Fibroblast of mammary gland (primary cell): Measurements from ENCODE around the gene CBFB.
"Not testable (repeated sequence)": the region's sequence is repeated elsewhere in the genome, so short reads cannot be mapped to it uniquely, and the experiment has no call there.

Experiments
- DNase-seq: peaks from one replicate; pipeline ENCODE4 v3.0.0-alpha.2; 2010; ENCODE audit warnings: low read depth
- H3K4me3 ChIP-seq: 2 replicates; pipeline ENCODE4 v1.5.1; 2011; ENCODE audit warnings: low read depth, mild to moderate bottlenecking, low read length, moderate library complexity; ENCODE audit not compliant: control insufficient read depth
- TF ChIP-seq, protein P1 (sequence below): conservative IDR thresholded peaks from 2 replicates; pipeline ENCODE4 v1.5.1; 2011; ENCODE audit warnings: low read depth, low read length, inconsistent platforms; ENCODE audit not compliant: control insufficient read depth, insufficient read depth

The CBFB gene

GRCh38 chr16:67028696-67029253, at the start of gene CBFB:
Gene CBFB, plus strand, starts transcription at chr16:67029149. Its CDS starts 259 bp downstream, at chr16:67029408.
- TF ChIP-seq, protein P1, sequence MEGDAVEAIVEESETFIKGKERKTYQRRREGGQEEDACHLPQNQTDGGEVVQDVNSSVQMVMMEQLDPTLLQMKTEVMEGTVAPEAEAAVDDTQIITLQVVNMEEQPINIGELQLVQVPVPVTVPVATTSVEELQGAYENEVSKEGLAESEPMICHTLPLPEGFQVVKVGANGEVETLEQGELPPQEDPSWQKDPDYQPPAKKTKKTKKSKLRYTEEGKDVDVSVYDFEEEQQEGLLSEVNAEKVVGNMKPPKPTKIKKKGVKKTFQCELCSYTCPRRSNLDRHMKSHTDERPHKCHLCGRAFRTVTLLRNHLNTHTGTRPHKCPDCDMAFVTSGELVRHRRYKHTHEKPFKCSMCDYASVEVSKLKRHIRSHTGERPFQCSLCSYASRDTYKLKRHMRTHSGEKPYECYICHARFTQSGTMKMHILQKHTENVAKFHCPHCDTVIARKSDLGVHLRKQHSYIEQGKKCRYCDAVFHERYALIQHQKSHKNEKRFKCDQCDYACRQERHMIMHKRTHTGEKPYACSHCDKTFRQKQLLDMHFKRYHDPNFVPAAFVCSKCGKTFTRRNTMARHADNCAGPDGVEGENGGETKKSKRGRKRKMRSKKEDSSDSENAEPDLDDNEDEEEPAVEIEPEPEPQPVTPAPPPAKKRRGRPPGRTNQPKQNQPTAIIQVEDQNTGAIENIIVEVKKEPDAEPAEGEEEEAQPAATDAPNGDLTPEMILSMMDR, result no peak
- peak; percentile 88 for DNase-seq
- peak within 1 kb of the TSS; percentile 75 for H3K4me3 ChIP-seq

- TF ChIP-seq, protein P1, result no peak
- no peak for DNase-seq
- no peak overlapping the region for H3K4me3 ChIP-seq
Observed at GRCh38 chr16:66983033-66983432, 45.9 kb upstream of the CBFB start.

DNA sequence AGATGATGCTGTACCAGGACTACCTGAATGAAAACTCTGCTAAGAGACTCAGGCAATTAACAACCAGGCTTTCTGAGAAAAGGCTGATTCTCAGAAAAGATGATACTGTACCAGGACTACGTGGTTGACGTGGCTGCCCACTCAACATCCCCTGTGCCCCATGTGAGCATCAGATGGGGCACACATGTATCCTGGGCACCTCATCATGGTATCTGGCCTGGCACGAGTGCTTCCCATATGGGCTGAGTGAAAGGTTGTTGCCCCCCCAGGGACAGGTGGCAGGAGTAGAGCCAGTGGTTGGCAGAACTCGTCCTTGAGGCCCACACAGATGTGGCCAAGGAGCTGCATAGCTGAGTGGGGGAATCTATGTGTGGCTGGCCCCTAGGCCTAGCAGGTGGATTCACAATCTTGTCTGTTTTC, 44.0 kb upstream of the CBFB start:
- no peak for DNase-seq
- TF ChIP-seq, protein P1, result no peak
- H3K4me3 ChIP-seq, result no peak overlapping the region

DNA sequence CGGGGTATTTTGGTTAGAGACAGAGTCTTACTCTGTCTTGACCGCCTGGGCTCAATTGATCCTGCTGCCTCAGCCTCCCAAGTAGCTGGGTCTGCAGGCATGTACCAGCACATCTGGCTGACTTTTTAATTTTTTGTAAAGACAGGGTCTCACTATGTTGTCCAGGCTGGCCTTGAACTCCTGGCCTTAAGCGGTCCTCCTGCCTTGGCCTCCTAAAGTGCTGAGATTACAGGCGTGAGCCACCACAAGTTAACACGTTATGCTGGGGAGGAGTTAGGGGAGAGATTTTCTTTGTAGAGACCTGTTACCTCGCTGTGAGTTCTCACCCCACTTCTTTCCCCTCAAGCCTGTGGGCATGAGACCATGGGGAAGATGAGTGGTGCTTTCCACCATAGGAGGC, 42.4 kb upstream of the CBFB start:
- DNase-seq, result no peak
- H3K4me3 ChIP-seq, result no peak overlapping the region
- TF ChIP-seq, protein P1, result no peak

DNA sequence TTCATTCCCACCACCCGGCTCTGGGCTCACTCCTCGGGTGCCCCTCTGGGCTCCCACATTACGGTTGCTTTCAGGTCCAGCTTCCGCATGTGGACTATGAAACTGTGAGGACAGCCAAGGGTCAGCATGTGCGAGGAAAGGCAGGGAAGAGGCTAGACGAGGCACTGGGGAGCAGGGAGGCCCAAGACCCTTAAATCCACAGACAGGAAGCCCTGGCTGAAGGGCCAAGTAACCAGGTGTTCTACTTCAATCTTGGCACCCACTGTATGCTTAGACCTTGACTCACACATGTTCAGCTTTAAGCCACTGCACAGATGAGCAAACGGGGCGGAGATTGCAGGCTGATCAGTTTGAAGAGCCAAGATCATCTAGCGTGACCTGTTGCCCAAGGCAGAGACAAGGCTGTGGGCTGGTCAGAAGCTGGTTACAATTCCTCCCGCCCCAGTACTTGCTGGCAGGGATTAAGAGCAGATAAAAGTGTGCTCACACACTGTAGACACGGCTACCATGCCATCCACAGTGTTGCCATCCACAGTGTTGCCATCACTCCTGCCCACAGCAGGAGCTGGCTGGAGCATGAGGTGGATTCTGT, 40.7 kb upstream of the CBFB start, which contains the start of gene CES4A:
TSS of gene CES4A (plus strand) at position 393 of the 592 bp plus-strand sequence. CDS start at position 577, 184 bp downstream.
- DNase-seq, result peak; percentile 82
- TF ChIP-seq, protein P1, result no peak
- no peak within 1 kb of the TSS for H3K4me3 ChIP-seq

GRCh38 chr16:66991545-66992077, 37.3 kb upstream of the CBFB start:
- no peak for DNase-seq
- TF ChIP-seq, protein P1, result no peak
- H3K4me3 ChIP-seq, result no peak overlapping the region

GRCh38 chr16:66993558-66993957, 35.4 kb upstream of the CBFB start:
- DNase-seq, result not testable (repeated sequence)

More at GRCh38 chr16:66993558-66993957, 35.4 kb upstream of the CBFB start:
- H3K4me3 ChIP-seq, result not testable (repeated sequence)
